ENCODE measurements around the gene STX2.

The STX2 gene

DNA sequence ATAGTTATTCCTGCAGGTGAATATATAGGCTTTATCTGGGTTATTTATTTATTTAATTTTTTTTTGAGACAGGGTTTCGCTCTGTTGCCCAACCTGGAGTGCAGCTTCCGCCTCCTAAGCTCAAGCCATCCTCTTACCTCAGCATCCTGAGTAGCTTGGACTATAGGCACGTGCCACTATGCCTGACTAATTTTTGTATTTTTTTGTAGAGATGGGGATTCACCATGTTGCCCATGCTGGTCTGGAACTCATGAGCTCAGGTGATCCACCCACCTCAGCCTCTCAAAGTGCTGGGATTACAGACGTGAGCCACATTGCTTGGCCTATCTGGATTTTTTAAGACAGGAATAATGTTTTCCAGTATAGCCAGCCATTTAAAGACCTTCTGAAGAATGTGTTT lies 34.8 kb upstream of the STX2 start:
- DNase-seq (ENCODE audit: extremely low read depth, low read depth): no peak
- TF ChIP-seq, protein P1, sequence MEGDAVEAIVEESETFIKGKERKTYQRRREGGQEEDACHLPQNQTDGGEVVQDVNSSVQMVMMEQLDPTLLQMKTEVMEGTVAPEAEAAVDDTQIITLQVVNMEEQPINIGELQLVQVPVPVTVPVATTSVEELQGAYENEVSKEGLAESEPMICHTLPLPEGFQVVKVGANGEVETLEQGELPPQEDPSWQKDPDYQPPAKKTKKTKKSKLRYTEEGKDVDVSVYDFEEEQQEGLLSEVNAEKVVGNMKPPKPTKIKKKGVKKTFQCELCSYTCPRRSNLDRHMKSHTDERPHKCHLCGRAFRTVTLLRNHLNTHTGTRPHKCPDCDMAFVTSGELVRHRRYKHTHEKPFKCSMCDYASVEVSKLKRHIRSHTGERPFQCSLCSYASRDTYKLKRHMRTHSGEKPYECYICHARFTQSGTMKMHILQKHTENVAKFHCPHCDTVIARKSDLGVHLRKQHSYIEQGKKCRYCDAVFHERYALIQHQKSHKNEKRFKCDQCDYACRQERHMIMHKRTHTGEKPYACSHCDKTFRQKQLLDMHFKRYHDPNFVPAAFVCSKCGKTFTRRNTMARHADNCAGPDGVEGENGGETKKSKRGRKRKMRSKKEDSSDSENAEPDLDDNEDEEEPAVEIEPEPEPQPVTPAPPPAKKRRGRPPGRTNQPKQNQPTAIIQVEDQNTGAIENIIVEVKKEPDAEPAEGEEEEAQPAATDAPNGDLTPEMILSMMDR (IDR thresholded peaks at IDR 0.05; ENCODE audit: low read depth, low read length): no peak

DNA sequence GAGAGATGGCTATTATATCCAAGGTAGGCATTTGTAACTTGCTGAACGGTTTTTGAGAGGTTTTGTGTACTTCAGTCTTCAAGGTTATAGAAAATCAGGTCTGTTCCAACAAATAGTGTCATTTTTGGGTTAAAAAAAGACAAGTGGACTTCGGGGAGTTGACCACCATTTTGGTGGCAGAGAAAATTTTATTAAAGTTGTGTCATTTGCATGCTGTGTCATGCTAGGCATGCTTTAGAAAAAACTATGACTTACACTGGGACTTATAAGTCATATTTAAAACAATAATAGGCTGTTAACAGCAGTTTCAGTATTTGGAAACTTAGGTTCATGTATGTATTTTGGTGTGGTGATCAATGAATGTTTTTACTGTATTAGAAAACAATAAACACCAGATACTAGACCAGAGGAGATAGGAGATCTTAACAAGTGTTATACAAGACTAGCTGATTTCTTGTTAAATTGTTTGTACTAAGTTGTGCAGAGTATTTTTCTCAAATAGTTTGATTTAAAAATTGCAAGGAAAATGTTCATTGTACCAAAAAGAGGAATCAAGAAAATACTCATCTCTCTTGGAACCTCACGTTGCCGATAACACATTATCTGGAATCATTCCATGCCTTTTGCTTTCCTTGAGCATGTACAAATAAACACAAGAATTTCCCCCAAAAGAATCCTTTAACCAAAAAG lies 34.2 kb upstream of the STX2 start:
- TF ChIP-seq, protein P1 (IDR thresholded peaks at IDR 0.05; ENCODE audit: low read depth, low read length): no peak
- no peak for DNase-seq (ENCODE audit: extremely low read depth, low read depth)

DNA sequence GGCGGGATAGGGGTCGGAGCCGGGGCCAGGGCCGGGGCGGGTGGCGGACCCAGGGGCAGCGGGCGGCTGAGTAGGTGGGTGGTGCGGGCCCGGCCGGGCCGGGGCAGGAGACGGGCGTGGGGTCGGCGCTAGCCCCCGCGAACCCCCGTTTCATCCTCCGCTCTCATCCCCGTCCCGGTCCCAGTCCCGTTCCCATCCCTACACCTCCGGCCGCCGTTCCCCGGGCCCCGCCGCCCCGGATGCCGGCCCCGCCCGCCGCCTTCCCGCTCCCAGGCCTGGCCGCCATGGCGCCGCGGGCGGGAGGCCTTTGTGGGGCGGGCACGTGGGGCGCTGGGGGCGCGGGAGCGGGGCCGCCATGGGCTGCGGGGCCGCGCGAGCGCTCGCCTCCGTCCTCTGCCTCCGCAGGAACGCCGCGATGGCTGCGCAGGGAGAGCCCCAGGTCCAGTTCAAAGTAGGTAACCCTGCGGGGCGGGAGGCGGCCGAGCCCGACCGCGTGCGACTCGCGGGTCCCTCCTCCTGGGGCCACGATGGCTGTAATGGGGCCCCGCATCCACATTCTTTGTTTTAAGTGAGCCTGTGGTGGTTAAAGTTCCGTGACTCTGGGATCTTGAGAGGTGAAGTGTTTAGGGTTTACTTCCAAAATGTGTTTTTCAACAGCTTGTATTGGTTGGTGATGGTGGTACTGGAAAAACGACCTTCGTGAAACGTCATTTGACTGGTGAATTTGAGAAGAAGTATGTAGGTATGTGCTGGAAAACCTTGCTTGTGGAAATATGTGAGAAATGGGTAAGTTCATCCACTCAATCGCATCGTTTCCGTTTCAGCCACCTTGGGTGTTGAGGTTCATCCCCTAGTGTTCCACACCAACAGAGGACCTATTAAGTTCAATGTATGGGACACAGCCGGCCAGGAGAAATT lies 33.4 kb upstream of the STX2 start:
- DNase-seq (ENCODE audit: extremely low read depth, low read depth): no peak
- TF ChIP-seq, protein P1 (IDR thresholded peaks at IDR 0.05; ENCODE audit: low read depth, low read length): no peak

DNA sequence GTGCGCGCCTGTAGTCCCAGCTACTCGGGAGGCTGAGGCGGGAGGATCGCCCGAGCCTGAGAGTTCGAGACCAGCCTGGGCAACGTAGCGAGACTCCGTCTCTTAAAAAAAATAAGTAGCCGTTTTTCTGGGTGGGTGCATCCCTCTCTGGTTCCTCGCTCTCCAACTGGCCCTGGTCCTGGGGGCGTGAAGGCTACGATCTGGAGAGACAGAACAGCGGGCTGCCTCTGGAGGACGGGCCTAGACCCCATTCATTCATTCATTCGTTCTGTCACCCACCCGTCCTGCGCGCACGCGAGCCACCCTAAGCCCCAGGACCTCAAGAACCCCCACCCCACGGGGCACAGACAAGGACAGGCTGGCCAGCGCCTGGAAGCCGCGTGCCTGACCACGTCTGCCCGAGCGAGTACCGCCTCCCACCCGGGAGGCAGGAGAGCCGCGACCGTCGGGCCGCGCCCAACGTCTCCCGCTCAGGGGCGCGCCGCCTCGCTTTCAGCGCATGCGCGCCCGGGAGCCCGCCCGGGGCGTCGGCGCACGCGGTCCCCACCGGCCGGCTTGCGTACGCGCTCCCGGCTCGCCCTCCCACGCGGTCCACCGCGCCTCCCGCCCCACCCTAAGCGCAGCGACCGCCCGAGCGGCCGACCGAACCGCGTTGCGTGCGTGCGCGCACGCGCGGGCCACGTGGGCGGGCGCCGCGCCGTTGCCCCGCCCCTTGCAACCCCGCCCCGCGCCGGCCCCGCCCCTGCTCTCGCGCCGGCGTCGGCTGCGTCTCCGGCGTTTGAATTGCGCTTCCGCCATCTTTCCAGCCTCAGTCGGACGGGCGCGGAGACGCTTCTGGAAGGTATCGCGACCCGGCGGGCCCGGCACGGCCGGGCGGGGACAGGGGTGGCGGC lies 32.5 kb upstream of the STX2 start, which contains the start of gene RAN:
Gene RAN (plus strand): TSS at position 781 of the 893 bp plus-strand sequence. CDS start 528 bp downstream, outside the sequence.
- TF ChIP-seq, protein P1 (IDR thresholded peaks at IDR 0.05; ENCODE audit: low read depth, low read length): no peak
- DNase-seq (ENCODE audit: extremely low read depth, low read depth): peak; percentile 89

DNA sequence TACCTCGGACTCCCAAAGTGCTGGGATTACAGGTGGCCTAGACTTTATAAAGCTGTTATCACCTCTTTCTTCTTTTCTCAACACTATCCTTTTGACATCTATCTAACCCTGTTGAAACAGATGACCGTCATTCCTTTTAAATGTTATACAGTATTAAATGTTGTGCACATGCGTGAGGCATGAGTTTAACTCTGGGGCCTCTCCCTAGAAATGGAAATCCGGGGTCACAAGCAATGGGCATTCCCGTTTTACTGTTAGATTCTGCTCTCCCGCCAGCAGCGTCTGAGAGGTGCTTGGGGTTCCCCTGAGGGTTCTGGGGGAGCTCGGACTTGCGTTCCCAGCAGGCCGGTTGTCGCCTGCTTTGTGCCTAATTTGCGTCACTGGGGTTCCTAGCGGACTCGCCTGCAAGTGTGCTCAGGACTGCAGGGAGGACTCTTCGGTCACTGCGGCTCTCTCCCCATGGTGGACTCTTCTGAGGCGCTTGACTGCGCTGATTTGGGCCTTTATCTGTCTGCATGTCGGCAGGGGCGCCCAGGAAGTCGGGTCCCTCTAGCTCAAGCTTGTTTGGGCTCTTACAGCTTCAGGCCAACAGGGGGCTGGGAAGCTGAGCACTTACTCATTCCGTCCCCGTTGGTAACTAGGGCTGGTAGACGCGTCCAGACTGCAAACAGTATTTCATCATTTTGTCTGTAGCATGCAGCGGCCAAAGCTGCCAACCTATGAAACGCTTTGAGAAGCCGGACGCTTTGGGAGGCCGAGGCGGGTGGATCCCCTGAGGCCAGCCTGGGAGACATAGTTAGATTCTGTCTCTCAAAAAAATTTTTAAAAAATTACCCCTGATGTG lies 31.6 kb upstream of the STX2 start:
- TF ChIP-seq, protein P1 (IDR thresholded peaks at IDR 0.05; ENCODE audit: low read depth, low read length): peak; percentile 65

DNA sequence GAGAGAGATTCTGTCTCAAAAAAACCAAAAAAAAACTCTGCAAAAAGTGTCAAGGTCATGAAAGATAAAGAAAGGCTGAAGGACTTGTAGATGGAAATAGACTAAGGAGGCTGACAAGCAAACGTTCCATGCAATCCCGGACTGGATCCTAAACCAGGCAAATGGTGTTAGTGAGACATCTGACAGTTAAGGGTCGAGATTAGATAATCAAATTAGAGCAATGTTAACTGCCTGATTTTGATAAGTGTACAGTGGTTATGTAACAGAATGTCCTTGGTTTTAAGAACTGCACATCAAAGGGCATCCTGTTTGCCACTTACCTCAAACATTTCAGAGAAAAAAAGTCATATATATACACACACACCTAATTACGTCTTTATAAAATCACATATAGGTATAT lies 29.4 kb upstream of the STX2 start:
- DNase-seq (ENCODE audit: extremely low read depth, low read depth): no peak
- TF ChIP-seq, protein P1 (IDR thresholded peaks at IDR 0.05; ENCODE audit: low read depth, low read length): no peak

More for the DNA sequence above, 31.6 kb upstream of the STX2 start:
- DNase-seq (ENCODE audit: extremely low read depth, low read depth): peak; percentile 84
